Astrocyte of the spinal cord (primary cell): ENCODE results near the gene SLC29A4.

Source experiments
- DNase-seq: peaks from one replicate; pipeline ENCODE4 v3.0.0; 2011; ENCODE audit warnings: low read depth, low spot score
- H3K4me3 ChIP-seq: 2 replicates; pipeline ENCODE4 v1.5.1; 2011; ENCODE audit warnings: low read depth, mild to moderate bottlenecking, low read length, moderate library complexity
- in situ Hi-C: cut with HindIII; loops from 2 replicates; pipeline ENCODE4 v1.10.0; 2017; ENCODE audit warnings: low sequenced_read_pairs
- TF ChIP-seq, protein P1 (sequence below): IDR thresholded peaks from 2 replicates; pipeline ENCODE4 v1.5.1; 2012; ENCODE audit warnings: low read depth, mild to moderate bottlenecking, low read length, inconsistent platforms

SLC29A4 gene, protein sequence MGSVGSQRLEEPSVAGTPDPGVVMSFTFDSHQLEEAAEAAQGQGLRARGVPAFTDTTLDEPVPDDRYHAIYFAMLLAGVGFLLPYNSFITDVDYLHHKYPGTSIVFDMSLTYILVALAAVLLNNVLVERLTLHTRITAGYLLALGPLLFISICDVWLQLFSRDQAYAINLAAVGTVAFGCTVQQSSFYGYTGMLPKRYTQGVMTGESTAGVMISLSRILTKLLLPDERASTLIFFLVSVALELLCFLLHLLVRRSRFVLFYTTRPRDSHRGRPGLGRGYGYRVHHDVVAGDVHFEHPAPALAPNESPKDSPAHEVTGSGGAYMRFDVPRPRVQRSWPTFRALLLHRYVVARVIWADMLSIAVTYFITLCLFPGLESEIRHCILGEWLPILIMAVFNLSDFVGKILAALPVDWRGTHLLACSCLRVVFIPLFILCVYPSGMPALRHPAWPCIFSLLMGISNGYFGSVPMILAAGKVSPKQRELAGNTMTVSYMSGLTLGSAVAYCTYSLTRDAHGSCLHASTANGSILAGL

DNA sequence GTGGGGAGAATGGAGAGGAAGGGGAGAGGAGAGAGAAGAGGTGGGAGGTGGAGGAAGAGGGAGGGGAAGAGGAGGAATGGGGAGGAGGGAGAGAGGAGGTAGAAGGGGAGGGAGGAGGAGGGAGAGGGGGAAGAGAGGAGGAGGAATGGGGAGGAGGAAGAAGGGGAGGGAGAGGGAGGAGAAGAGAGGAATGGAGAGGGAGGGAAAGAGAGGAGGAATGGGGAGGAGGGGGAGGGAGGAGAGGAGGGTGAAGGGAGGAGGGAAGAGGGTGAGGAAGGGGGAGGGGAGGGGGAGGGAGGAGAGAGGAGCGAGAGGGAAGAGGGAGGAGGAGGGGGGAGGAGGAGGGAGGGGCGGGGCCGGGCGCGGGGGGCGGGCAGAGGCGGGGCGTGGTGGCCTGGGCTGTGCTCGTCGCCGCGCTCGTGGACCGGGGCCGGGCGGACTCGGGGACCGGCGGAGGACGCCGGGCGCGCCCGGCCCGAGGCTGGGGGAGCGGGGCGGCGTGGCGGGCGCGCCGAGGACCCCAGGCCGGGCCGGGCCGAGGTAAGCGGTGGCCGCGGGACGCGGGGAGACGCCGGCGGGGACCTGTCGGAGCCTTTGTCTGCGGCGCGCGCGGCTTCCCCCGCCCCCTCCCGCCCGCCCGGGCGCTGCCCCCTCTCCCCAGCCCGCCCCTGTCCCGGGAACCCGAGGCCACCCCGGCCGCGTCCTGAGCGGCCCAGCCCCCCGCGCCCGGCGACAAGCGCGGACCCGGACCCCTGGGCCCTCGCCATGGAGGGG is at the start of gene SLC29A4:
SLC29A4 (plus strand) TSS at position 401 of the 774 bp plus-strand sequence. CDS start 4,874 bp downstream, outside the sequence.
- peak within 1 kb of the TSS; percentile 27 for H3K4me3 ChIP-seq
- in situ Hi-C loops = no loop called here
- TF ChIP-seq, protein P1, sequence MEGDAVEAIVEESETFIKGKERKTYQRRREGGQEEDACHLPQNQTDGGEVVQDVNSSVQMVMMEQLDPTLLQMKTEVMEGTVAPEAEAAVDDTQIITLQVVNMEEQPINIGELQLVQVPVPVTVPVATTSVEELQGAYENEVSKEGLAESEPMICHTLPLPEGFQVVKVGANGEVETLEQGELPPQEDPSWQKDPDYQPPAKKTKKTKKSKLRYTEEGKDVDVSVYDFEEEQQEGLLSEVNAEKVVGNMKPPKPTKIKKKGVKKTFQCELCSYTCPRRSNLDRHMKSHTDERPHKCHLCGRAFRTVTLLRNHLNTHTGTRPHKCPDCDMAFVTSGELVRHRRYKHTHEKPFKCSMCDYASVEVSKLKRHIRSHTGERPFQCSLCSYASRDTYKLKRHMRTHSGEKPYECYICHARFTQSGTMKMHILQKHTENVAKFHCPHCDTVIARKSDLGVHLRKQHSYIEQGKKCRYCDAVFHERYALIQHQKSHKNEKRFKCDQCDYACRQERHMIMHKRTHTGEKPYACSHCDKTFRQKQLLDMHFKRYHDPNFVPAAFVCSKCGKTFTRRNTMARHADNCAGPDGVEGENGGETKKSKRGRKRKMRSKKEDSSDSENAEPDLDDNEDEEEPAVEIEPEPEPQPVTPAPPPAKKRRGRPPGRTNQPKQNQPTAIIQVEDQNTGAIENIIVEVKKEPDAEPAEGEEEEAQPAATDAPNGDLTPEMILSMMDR = no peak
- no peak for DNase-seq

DNA sequence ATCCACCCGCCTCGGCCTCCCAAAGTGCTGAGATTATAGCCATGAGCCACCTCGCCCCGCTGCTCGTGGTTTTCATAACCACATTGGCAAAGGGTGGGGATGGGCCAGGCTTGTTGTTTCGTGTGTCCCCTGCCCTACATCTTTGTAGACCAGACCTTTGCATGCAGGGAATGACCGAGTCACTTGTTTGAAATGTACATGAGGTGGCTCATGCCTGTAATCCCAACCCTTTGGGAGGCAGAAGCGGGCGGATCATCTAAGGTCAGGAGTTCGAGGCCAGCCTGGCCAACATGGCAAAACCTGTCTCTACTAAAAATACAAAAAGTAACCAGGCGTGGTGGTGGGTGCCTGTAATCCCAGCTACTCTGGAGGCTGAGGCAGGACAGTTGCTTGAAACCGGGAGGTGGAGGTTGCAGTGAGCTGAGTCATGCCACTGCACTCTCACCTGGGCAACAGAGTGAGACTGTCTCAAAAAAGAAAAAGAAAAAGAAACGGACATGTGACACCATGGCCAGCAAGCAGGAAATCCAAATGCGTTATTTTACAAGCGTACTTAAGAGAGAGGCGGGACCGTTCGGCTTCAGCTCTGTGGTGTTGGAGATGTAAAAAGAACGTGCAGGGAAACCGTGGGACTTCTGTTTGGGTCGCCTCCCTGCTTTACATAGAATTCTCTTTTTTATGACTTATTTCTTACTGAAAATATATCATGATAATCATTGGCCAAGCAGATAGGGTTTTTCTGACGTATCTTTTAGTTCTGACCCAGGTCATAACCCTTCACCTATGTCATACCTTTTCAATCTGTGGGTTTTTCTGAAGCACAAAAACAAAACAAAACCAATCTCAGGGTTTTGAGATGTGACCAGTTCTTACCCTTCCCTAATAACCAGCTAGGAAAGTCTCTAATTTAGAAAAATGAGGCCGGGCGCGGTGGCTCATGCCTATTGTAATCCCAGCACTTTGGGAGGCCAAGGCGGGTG is 47.6 kb upstream of the SLC29A4 start:
- in situ Hi-C loops = no loop called here
- TF ChIP-seq, protein P1 = no peak
- no peak for DNase-seq

DNA sequence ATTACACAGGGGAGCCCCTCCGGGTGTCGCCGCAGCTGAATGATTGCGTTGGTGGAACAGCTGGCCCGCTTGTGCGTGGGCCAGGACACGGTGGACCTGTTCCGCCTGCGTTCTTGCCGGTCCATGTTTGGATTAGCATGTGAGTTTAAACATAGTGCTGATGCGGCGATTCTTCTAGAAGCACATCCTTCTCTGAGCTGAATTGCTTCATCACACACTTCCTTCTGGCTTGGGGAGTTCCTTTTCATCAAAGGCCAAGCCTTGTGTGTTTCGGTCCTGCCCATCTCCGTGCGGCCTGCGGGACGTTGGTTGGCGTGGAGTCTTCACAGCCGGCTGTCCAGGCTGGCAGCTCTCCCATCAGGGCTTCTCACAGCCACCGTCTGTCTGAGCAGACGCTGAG is 45.5 kb upstream of the SLC29A4 start:
- no peak for DNase-seq
- in situ Hi-C loops = no loop called here
- TF ChIP-seq, protein P1 = no peak
- H3K4me3 ChIP-seq = no peak overlapping the region

More for the DNA sequence above, 47.6 kb upstream of the SLC29A4 start:
- H3K4me3 ChIP-seq = no peak overlapping the region

DNA sequence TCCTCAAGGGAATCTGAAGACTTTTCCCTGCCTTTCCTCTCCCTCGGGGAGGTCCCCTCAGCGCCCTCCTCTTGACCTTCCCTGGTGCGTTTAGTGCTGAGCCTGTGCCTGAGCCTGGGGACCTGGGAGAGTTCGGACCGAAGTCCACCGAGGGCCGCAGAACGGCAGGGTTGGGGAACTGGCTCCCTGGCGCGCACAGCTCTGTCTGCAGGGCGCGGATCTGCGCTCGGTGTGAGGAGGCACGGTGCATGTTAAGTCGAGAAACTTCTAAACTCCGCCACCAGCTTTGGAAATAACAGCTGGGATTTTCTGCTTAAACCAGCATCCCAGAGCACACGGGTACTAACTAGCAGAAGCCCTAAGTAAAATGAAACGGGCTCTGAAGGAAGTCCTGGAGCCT is 44.2 kb upstream of the SLC29A4 start:
- in situ Hi-C loops = no loop called here
- TF ChIP-seq, protein P1 = no peak
- no peak for DNase-seq
- H3K4me3 ChIP-seq = no peak overlapping the region

DNA sequence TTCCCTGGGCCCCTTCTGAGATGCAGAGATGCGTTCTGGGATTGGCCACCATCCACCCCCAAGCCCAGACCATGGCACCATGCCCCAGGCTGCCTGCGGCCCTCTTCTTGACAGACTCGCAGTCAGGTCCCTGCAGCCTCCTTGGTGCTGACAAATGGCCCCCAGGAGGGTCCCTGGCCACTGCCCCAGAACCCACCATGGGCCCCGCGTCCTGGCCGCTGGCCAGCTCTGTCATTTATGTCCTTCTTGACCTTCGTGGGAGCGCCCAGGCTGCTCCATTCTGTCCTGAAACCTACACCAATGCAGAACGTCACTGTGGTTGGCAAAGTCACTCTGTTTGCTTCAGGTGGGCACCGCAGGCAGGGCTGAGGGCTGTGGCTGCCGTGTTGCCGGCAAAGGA is 39.5 kb upstream of the SLC29A4 start:
- no peak overlapping the region for H3K4me3 ChIP-seq
- TF ChIP-seq, protein P1 = no peak
- in situ Hi-C loops = no loop called here
- no peak for DNase-seq
